Heart right ventricle (tissue), 16 donors: Measurements from ENCODE around the gene IRF2BPL. TPM values are rescaled to one million over a fixed set of nuclear protein-coding genes. Genes with fewer than 3 reads are reported as not detected.

Experiments
- ATAC-seq, 8 donors: fragments of 200-7000 bp; cut with Tn5 transposase; one replicate each; pipeline ENCODE4 v1.9.1; 2020; ENCODE audit warnings: mild to moderate bottlenecking in 8 of 8, moderate library complexity in 8 of 8, moderate number of reproducible peaks in 1 of 8
- DNase-seq, 2 donors: peaks; one replicate each; pipeline ENCODE4 v3.0.0-alpha.2; 2020
- H3K27ac ChIP-seq, 10 donors: fragments of 200-600 bp; sonication (generic) in 2 of 10; one replicate each; pipeline versions ENCODE4 v1.5.0 to v1.8.0; 2020 to 2022; ENCODE audit warnings: mild to moderate bottlenecking in 3 of 10
- H3K27me3 ChIP-seq, 7 donors: fragments of 200-600 bp; one replicate each; pipeline ENCODE4 v1.8.0; 2021 to 2022; ENCODE audit warnings: mild to moderate bottlenecking in 2 of 7
- H3K36me3 ChIP-seq, 9 donors: fragments of 200-600 bp; sonication (generic) in 1 of 9; one replicate each; pipeline versions ENCODE4 v1.5.0 to v1.8.0; 2020 to 2022; ENCODE audit warnings: mild to moderate bottlenecking in 2 of 9
- H3K4me1 ChIP-seq, 9 donors: fragments of 200-600 bp; sonication (generic) in 1 of 9; one replicate each; pipeline versions ENCODE4 v1.5.0 to v1.8.0; 2020 to 2022; ENCODE audit warnings: mild to moderate bottlenecking in 4 of 9
- H3K4me3 ChIP-seq, 10 donors: fragments of 200-600 bp; sonication (generic) in 2 of 10; one replicate each; pipeline versions ENCODE4 v1.5.0 to v1.8.0; 2020 to 2022; ENCODE audit warnings: mild to moderate bottlenecking in 7 of 10, moderate library complexity in 2 of 10
- H3K9me3 ChIP-seq, 11 donors: fragments of 200-600 bp in 10 of 11; sonication (generic) in 2 of 11; one replicate each; pipeline versions ENCODE4 v1.5.0 to v1.8.0; 2013 to 2022; ENCODE audit warnings: mild to moderate bottlenecking in 2 of 11, control low read depth in 1 of 11, moderate library complexity in 1 of 11
- CTCF ChIP-seq, 9 donors: fragments of 200-600 bp; sonication (generic) in 2 of 9; IDR thresholded peaks; one replicate each; pipeline versions ENCODE4 v1.5.0 to v1.8.0; 2021 to 2022; ENCODE audit warnings: antibody characterized with exemption in 9 of 9, mild to moderate bottlenecking in 5 of 9, moderate library complexity in 1 of 9
- WGBS, 2 donors: extraction: QIAGEN DNeasy Blood & Tissue Kit; methylation state at CpG; one replicate each; pipeline ENCODE4 v1.1.7; 2013; ENCODE audit warnings: inconsistent platforms in 1 of 2; 5-methylcytosine and 5-hydroxymethylcytosine counted together
- intact Hi-C, 10 donors: fragments of 100-400 bp; cut with DNase I; formaldehyde crosslinking; loops; one replicate each; pipeline versions ENCODE4 v1.11.1 to v1.14.2; 2022
- polyA plus RNA-seq, 2 donors: library from polyadenylated mRNA; stranded (reverse); fragments of 200-250 nt; gene quantifications; one replicate each; pipeline ENCODE4 v1.2.3, GENCODE V29; 2013
- total RNA-seq, 10 donors: library from RNA; stranded (reverse); fragmentation: NEBNext Ultra II Directional in 3 of 10; extraction: Animal tissue kit (Norgen Biotek cat#: 25700) in 3 of 10; gene quantifications; one replicate each; pipeline versions ENCODE4 v1.2.1 to v1.2.4, GENCODE V29; 2021 to 2023
- donor health status: Arrhythmogenic right ventricular cardiomyopathy.
- donor health status: ischemic (EF 13 %, LVEDD 7.1; RV severe dilation, severe dysfunction).
- donor health status: healthy with polysubstance abuse.
- donor health status: DM: no; HTN: yes; CAD: no.
- donor health status: DM: no; HTN: no; CAD: no.
- donor health status: ischemic (EF 25% LVEDD 6.9; RV normal size, moderate dysfunction).
- donor health status: ischemic (EF 25% LVEDD 5.7; RV mildly dilated, moderate dysfunction).
- donor health status: healthy.
- donor health status: DM: yes; HTN: yes; CAD: no.
- donor health status: Ischemic cardiomyopathy.
- donor health status: ischemic (EF 35%, LVEDD 5.7; RV mildly dilated, moderate dysfunction).
- donor health status: nonischemic (EF 11% LVEDD 7.7; RV severe dilation, severe dysfunction).
- donor health status: DM: yes; HTN: yes; CAD: no.
- donor health status: PGD.
- donor health status: ischemic (EF 29% LVEDD 5.4; RV normal size, mild dysfunction).
- donor health status: nonischemic (EF 23%, LVEDD 6.1; RV moderate dilation, normal function).

IRF2BPL gene
- total and polyA plus RNA-seq, 12 donors = 6.6 to 66.6 (median 34.7) TPM

GRCh38 chr14:77025744-77026165, 2.8 kb downstream of the IRF2BPL start:
- DNase-seq = no peak
- ATAC-seq = no peak
- Histone ChIP-seq H3K9me3 (no peaks in the 10 kb centered on the region), H3K36me3 (peaks cover 0 to 29% (median 0%) of the 10 kb centered on the region in 9 donors), H3K27me3 (no peaks in the 10 kb centered on the region), H3K4me3 (peak overlapping the region; percentile 72 to 98 (median 85)), H3K4me1 (peaks cover 19 to 71% (median 59%) of the 10 kb centered on the region in 9 donors), H3K27ac (peak overlapping the region; percentile 99 to 100 (median 100))
- 28 to 31% methylated on average over 42 of the region's 42 CpGs for WGBS, 2 donors
- intact Hi-C loops = loop anchor here (2.0 to 10.0 kb wide), 7 partner anchors 61 to 111 kb away; partner anchors contain the start of gene CIPC (in 1 of the 10)
- no peak for TF ChIP-seq CTCF (IDR thresholded peaks at IDR 0.05)

GRCh38 chr14:77024171-77024691, 4.3 kb downstream of the IRF2BPL start:
- ATAC-seq (no peak), DNase-seq (no peak)
- H3K27ac ChIP-seq = peak overlapping the region in 9 of 10 donors; percentile 8 to 100 (median 100)
- H3K4me3 ChIP-seq = peak overlapping the region in 9 of 10 donors; percentile 1 to 98 (median 83)
- intact Hi-C loops = loop anchor here in 4 of 10 donors (5.0 to 10.0 kb wide), 5 partner anchors 33 to 109 kb away; no protein-coding TSS in a partner anchor
- no peak for TF ChIP-seq CTCF (IDR thresholded peaks at IDR 0.05)
- no peaks in the 10 kb centered on the region for H3K27me3 ChIP-seq
- peaks cover 0 to 29% (median 0%) of the 10 kb centered on the region in 9 donors for H3K36me3 ChIP-seq
- peaks cover 19 to 56% (median 44%) of the 10 kb centered on the region in 9 donors for H3K4me1 ChIP-seq
- no peaks in the 10 kb centered on the region for H3K9me3 ChIP-seq
- 30 to 32% methylated on average over 16 of the region's 16 CpGs for WGBS, 2 donors

- 26 to 32% methylated on average over 17 of the region's 17 CpGs for WGBS, 2 donors
- no peaks in the 10 kb centered on the region for H3K27me3 ChIP-seq
- peaks cover 16 to 52% (median 42%) of the 10 kb centered on the region in 9 donors for H3K4me1 ChIP-seq
- ATAC-seq = peak in 6 of 8 donors; percentile 38 to 65 (median 48)
- no peaks in the 10 kb centered on the region for H3K9me3 ChIP-seq
- intact Hi-C loops = loop anchor here in 4 of 10 donors (5.0 to 10.0 kb wide), 5 partner anchors 34 to 108 kb away; no protein-coding TSS in a partner anchor
- peak in 5 of 9 donors; percentile 6 to 34 (median 27) for TF ChIP-seq CTCF (IDR thresholded peaks at IDR 0.05)
- peaks cover 0 to 29% (median 0%) of the 10 kb centered on the region in 9 donors for H3K36me3 ChIP-seq
- peak overlapping the region in 9 of 10 donors; percentile 1 to 98 (median 83) for H3K4me3 ChIP-seq
- no peak for DNase-seq
- H3K27ac ChIP-seq = peak overlapping the region; percentile 8 to 100 (median 100)
These were observed 5.2 kb downstream of the IRF2BPL start for GRCh38 chr14:77023001-77023996.
